Activated CD4-positive, alpha-beta T cell treated with anti-CD3 and anti-CD28 coated beads for 1 hour (primary cell): ENCODE data around the gene SYK.

Experiments used
- DNase-seq: peaks from one replicate; pipeline ENCODE4 v3.0.0-alpha.2; 2020

SYK gene

GRCh38 chr9:90826326-90827020 is 24.9 kb downstream of the SYK start:
- no peak for DNase-seq

DNA sequence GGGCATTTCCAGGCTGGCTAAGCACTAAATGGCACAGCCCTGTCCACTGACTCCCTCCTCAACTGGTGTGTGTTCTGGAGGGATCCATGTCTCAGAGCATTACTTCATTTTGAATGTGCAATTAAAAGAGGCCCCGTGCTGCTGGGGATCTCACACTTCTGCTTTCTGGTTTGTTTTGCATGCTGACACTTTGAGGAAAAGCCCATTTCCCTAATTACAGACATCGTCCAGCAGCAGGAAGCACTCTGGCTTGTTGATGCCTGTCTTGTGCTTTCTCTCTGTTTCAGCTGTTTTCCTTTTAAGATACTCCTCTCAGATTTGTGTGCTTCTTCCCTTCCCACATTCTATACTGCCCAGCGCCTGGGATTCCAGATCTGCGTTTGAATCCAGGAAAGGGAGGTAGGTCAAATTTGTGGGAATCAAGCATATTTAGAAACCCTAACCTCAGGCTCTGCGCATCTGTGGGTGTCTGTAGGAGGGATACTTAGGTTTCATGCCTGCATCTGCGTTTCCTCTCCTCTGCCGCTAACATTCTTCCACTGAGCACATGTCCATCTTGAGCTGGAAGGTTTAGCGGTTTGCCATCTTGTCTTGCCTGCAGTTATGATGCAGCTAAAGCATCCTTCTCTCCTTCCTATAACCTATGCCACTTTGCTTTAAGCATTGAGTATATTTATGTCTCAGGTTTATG is 25.7 kb downstream of the SYK start:
- DNase-seq = no peak

DNA sequence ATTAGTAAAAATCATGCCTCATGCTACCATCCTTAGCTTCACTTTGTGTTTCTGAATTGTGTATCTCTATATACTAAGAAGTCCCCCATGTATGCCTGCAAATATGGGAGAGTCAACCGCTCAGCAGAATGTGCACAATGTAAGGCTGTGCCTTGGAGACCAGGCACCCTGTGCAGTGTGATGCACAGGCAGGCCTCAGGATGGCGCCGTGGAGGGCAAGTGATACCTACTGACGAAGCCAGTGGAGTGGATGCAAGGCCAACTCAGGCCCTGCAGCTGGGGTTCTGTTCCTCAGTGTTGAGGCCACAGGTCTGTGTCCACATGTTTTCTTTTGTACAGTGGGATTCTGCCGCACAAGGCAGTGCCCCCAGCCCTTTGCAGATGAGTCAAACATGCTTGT is 28.4 kb downstream of the SYK start:
- DNase-seq = no peak

- no peak for DNase-seq
Observed at GRCh38 chr9:90830977-90831376, 29.4 kb downstream of the SYK start.

DNA sequence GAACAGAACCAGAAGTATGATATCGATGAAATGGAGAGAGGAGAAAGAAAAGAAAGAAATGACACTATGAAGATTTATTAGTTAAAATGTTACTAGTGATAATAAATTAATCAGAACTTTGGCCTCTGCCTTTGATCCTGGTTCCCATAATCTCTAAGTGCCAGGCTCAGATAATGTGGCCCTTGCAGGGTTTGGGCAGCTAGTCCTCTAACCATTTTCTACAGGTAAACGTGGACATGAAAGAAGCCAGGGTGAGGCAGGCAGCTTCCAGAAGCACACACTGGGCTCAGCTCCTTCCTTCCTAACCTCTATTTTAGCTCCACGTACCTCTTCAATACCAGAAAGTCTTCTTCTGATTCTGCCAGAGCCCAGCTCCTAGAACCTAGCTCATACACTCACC is 30.6 kb downstream of the SYK start:
- DNase-seq = no peak

DNA sequence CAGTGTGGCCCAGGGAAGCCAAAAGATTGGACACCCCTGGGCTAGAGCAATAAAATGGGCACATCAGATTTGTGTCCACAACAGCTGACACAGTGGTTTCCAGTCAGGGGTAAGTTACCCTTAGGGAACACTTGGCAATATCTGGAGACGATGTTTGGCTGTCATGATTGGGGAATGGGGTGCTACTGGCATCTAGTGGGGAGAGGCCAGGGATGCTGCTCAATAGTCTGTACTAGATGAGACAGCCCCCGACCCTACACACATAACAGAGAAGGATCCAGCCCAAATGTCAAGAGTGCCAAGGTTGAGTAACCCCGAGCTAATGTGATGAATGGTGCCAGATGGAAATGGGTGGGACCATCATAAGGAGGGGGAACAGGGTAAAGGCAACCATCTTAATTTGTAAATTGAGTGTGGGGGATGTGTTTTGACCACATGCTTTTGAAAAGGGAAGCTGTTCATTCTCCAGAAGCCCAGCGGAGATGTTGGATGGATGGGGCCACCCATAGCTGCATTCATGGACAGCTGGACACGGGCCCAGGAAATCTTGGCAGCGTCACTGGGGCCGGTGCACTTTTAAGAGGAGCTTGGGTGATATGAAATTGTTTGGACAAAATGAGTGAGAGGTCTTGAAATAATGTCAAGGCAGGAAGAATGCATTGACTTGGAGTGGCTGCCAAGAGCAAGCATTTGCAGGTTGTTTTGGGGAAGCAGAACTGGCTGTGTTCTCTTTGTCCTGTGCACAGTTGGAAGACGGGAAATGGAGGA is 33.4 kb downstream of the SYK start:
- no peak for DNase-seq

- DNase-seq = no peak
Observed at GRCh38 chr9:90836411-90837080, 34.9 kb downstream of the SYK start.

GRCh38 chr9:90838098-90838497 is 36.5 kb downstream of the SYK start:
- DNase-seq = no peak

GRCh38 chr9:90838581-90839154 is 37.0 kb downstream of the SYK start:
- no peak for DNase-seq

- no peak for DNase-seq
Observed at GRCh38 chr9:90839183-90839728, 37.6 kb downstream of the SYK start.

- DNase-seq = no peak
Observed at GRCh38 chr9:90840696-90841095, 39.1 kb downstream of the SYK start.

GRCh38 chr9:90841213-90841612 is 39.6 kb downstream of the SYK start:
- DNase-seq = no peak

- DNase-seq = no peak
Observed at GRCh38 chr9:90841615-90842014, 40.0 kb downstream of the SYK start.

DNA sequence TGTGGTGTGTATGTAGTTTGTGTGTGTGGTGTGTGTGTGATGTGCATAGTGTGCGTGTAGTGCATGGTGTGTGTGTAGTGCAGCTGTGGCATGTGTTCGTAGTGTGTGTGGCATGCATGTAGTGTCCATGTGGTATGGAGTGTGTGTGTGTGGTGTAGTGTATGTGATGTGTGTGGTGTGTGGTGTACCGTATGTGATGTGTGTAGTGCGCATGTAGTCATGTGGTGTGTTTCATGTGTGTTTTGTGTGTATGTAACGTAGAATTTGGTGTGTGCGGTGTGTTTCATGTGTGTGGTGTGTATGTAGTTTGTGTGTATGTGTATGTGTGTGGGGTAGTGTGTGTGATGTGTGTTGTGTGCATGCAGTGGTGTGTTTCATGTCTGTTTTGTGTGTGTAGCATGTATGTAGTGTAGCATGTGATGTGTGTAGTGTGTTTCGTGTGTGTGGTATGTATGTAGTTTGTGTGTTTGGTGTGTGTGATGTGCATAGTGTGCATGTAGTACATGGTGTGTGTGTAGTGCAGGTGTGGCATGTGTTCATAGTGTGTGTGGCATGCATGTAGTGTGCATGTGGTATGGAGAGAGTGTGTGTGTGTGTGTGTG is 40.7 kb downstream of the SYK start:
- DNase-seq = no peak

- DNase-seq = no peak
Observed at GRCh38 chr9:90842996-90843395, 41.4 kb downstream of the SYK start.

DNA sequence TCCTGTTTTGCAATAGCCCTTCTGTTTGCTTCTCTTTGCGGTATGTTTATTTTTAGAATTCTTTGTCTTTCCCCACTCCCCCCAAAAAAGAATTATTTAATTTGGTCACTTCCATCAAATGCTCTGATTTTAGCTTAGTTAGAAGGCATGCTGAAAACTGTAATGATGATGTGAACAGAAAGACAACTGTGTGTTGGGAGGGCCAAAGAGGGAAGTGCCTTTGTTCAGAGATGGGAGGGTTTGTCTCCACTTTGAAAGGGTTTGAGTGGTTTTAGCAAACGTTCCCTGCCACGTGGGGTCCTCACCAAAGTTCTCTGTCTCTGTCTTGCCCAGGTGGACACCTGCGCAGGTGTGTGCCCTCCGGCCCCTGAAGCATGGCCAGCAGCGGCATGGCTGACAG is 41.9 kb downstream of the SYK start:
- DNase-seq = no peak

- no peak for DNase-seq
Observed at GRCh38 chr9:90844326-90844725, 42.7 kb downstream of the SYK start.

DNA sequence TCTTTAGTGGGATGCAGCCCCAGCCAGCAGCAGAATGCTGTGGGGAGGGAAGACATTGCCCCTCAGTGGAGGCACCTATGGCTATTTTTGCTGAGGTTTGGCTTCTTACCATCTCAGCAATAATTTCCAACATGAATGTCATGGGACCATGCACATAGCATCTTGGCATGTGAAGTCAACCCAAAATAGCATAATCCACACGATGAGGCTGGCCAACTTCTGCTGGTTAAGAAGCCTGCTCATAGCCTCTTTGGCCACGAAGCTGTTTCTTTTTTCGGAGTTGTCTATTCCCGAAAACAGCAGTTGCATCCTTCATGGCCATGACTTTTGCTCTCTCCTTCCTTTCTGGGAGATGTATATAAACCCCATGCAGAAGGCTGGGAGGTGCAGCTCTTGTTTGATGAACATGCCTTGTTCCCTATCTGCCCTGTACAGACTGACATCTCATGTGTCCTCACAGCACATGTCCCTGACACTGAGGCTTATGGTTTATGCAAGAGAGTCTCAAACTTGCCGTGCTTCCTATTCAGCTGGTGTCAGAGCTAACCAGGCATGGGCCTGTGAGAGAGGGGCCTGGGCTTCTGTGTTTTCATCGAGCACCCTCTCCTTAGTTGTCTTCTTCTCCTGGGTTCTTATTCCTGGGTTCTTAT is 45.3 kb downstream of the SYK start:
- no peak for DNase-seq

GRCh38 chr9:90847971-90848370 is 46.4 kb downstream of the SYK start:
- no peak for DNase-seq

GRCh38 chr9:90848866-90849265 is 47.2 kb downstream of the SYK start:
- DNase-seq = no peak

DNA sequence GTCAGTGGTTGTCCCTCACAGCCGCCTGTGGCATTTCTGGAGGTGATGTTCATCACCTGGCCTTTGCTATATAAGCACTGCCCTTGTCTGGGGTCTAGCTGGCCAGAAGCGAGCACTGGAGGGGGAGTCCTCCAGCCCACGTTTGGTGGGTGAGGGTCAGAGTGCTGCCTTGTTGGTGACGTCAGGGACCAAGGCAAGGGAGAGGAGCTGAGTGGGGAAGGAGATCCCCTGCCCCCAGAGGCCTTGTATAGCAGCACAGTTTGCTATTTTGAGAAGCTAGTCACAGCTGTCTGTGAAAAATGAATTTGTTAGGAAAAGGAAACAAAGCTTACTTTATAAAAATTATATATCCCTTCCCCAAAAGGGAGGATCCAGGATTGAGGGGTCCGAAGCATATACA is 49.8 kb downstream of the SYK start:
- DNase-seq = no peak

DNA sequence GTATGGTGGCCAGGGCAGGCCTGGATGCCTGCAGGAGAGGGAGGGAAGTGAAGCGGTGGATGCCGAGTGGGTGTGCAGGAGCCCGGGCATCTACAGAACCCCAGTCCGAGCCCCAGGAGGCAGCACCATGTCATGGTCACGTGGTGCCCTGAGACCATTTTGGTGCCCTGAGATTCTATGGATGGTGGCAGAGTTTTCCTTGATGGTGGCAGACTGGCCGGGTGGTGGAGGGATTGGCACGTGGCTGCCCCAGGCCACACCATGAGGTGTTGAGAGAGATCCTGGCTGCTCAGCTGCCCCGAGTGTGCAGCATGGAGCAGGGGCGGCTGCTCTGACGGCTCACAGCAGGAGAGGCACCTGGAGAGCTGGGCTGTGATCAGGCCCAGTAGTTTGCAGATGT is 52.3 kb downstream of the SYK start:
- no peak for DNase-seq
